DND-41 (cell line): ENCODE results near the gene OASL.

ENCODE experiments used
- ATAC-seq: fragments of 200-7000 bp; cut with Tn5 transposase; 3 replicates; pipeline ENCODE4 v1.9.1; 2021; ENCODE audit warnings: low read depth; ENCODE audit not compliant: insufficient read depth
- DNase-seq: peaks from one replicate; pipeline ENCODE4 v3.0.0-alpha.2; 2020
- H2AFZ ChIP-seq: 2 replicates; pipeline ENCODE4 v1.6.0; 2012; ENCODE audit warnings: low read depth, low read length
- H3K27ac ChIP-seq: 2 replicates; pipeline ENCODE4 v1.5.1; 2012; ENCODE audit warnings: low read length, inconsistent platforms
- H3K27me3 ChIP-seq: fragments of 200-600 bp; sonication (generic); 2 replicates; pipeline ENCODE4 v1.6.0; 2012; ENCODE audit warnings: low read length, mild to moderate bottlenecking, inconsistent platforms; ENCODE audit not compliant: insufficient read depth, poor library complexity
- H3K36me3 ChIP-seq: 2 replicates; pipeline ENCODE4 v1.5.1; 2012; ENCODE audit warnings: low read length, inconsistent platforms; ENCODE audit not compliant: insufficient read depth
- H3K4me1 ChIP-seq: 2 replicates; pipeline ENCODE4 v1.5.1; 2012; ENCODE audit warnings: mild to moderate bottlenecking, low read length; ENCODE audit not compliant: insufficient read depth
- H3K4me2 ChIP-seq: 2 replicates; pipeline ENCODE4 v1.6.0; 2012; ENCODE audit warnings: mild to moderate bottlenecking, moderate library complexity, low read length, inconsistent platforms; ENCODE audit not compliant: insufficient read depth
- H3K4me3 ChIP-seq, 2 experiments: fragments of 200-600 bp in 1 of 2; shearing (Covaris generic) in 1 of 2; 2 replicates each; pipeline ENCODE4 v1.5.1; 2012 to 2016; ENCODE audit warnings: inconsistent platforms in 2 of 2, low read length in 2 of 2, mild to moderate bottlenecking in 2 of 2, low read depth in 1 of 2, moderate library complexity in 1 of 2
- H3K79me2 ChIP-seq: 2 replicates; pipeline ENCODE4 v1.6.0; 2012; ENCODE audit warnings: low read length, inconsistent platforms; ENCODE audit not compliant: insufficient read depth
- H3K9ac ChIP-seq: 2 replicates; pipeline ENCODE4 v1.6.0; 2012; ENCODE audit warnings: low read depth, mild to moderate bottlenecking, inconsistent platforms, low read length, moderate library complexity
- H3K9me3 ChIP-seq: 2 replicates; pipeline ENCODE4 v1.5.1; 2012; ENCODE audit warnings: low read length, moderate library complexity, mild to moderate bottlenecking, inconsistent platforms; ENCODE audit not compliant: insufficient read depth, severe bottlenecking
- H4K20me1 ChIP-seq: 2 replicates; pipeline ENCODE4 v1.6.0; 2012; ENCODE audit warnings: low read length; ENCODE audit not compliant: insufficient read depth
- EZH2 ChIP-seq: IDR thresholded peaks from 3 replicates; pipeline ENCODE4 v1.6.1; 2012; ENCODE audit warnings: borderline replicate concordance, low read depth, mild to moderate bottlenecking, moderate library complexity, low read length, inconsistent platforms; ENCODE audit not compliant: severe bottlenecking
- TF ChIP-seq, protein P1 (sequence below): IDR thresholded peaks from 2 replicates; pipeline ENCODE4 v1.5.1; 2012; ENCODE audit warnings: borderline replicate concordance, low read length, moderate library complexity, mild to moderate bottlenecking; ENCODE audit not compliant: poor library complexity, severe bottlenecking; ENCODE audit errors: extremely low read depth

Gene OASL

DNA sequence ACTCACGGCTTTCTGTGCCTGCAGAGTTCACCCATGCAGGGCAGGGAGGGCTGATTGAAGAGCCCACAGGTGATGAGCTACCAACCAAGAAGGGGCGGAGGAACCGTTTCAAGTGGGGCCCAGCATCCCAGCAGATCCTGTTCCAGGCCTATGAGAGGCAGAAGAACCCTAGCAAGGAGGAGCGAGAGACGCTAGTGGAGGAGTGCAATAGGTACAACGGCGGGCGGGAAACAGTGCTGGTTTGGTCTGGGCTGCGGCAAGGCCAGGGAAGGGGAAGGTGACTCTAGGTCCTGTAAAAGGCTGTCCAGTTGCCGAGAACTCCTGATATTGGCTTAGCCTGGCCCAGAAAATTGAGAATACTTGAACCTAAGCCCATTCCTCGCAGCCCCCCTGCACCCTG, 45.5 kb downstream of the OASL start:
- no peak for ATAC-seq
- Histone ChIP-seq H3K9me3 (no peaks in the 10 kb centered on the region), H4K20me1 (no peaks in the 10 kb centered on the region), H2AFZ (no peak overlapping the region), H3K27me3 (peaks cover 3% of the 10 kb centered on the region), H3K9ac (no peak overlapping the region), H3K27ac (no peak overlapping the region), H3K36me3 (no peaks in the 10 kb centered on the region), H3K4me2 (no peak overlapping the region), H3K4me1 (no peaks in the 10 kb centered on the region), H3K4me3 (no peak overlapping the region), H3K79me2 (no peaks in the 10 kb centered on the region)
- TF ChIP-seq, protein P1, sequence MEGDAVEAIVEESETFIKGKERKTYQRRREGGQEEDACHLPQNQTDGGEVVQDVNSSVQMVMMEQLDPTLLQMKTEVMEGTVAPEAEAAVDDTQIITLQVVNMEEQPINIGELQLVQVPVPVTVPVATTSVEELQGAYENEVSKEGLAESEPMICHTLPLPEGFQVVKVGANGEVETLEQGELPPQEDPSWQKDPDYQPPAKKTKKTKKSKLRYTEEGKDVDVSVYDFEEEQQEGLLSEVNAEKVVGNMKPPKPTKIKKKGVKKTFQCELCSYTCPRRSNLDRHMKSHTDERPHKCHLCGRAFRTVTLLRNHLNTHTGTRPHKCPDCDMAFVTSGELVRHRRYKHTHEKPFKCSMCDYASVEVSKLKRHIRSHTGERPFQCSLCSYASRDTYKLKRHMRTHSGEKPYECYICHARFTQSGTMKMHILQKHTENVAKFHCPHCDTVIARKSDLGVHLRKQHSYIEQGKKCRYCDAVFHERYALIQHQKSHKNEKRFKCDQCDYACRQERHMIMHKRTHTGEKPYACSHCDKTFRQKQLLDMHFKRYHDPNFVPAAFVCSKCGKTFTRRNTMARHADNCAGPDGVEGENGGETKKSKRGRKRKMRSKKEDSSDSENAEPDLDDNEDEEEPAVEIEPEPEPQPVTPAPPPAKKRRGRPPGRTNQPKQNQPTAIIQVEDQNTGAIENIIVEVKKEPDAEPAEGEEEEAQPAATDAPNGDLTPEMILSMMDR = no peak
- TF ChIP-seq EZH2 = no peak
- no peak for DNase-seq

DNA sequence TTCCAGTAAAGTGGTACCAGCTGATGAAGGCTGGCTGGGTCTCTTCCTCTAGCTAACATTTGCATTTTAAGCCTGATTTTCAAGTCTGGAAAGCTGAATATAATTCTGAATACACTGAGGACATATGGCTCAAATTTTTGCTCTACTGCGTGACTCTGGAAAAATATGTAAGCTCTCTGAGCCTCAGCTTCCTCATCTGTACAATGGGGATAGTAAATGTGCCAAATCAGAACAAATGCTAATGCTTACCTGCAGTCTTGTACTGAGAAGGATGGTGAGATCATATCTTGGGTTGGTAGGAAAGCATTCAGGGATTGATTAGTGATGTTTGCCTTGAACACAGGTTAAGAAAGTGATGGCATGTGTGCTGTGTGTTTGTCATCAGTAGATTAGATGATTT, 46.1 kb downstream of the OASL start:
- Histone ChIP-seq H3K9ac (no peak overlapping the region), H3K4me1 (no peaks in the 10 kb centered on the region), H3K27me3 (peaks cover 3% of the 10 kb centered on the region), H3K79me2 (no peaks in the 10 kb centered on the region), H3K4me3 (no peak overlapping the region), H3K36me3 (no peaks in the 10 kb centered on the region), H3K9me3 (no peaks in the 10 kb centered on the region), H2AFZ (no peak overlapping the region), H3K4me2 (no peak overlapping the region), H4K20me1 (no peaks in the 10 kb centered on the region), H3K27ac (no peak overlapping the region)
- no peak for TF ChIP-seq EZH2
- TF ChIP-seq, protein P1 = no peak
- no peak for DNase-seq
- ATAC-seq = no peak

DNA sequence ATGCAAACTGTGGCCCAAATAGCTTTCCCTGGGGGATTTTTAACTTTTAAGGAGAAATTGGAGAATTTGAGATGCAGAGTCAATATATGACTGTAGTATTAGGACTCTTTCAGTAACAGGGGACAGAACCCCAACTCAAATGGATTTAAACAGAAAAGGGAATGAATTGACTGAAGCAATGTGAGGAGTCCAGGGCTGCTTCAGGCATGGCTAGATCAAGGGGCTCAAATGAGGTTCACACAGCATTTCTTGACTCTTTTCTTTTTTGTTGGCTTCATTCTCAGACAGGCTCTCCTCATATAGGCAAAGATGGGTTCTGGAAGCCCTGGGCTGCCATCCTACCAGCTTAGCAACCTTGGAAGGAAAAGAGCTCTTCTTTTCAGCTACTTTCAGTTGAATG, 47.1 kb downstream of the OASL start:
- DNase-seq = no peak
- Histone ChIP-seq H3K9ac (no peak overlapping the region), H2AFZ (no peak overlapping the region), H3K27me3 (peaks cover 3% of the 10 kb centered on the region), H3K4me2 (no peak overlapping the region), H3K4me3 (no peak overlapping the region), H3K4me1 (no peaks in the 10 kb centered on the region), H3K36me3 (no peaks in the 10 kb centered on the region), H3K9me3 (no peaks in the 10 kb centered on the region), H4K20me1 (no peaks in the 10 kb centered on the region), H3K79me2 (no peaks in the 10 kb centered on the region), H3K27ac (no peak overlapping the region)
- no peak for ATAC-seq
- TF ChIP-seq, protein P1 = no peak
- no peak for TF ChIP-seq EZH2

DNA sequence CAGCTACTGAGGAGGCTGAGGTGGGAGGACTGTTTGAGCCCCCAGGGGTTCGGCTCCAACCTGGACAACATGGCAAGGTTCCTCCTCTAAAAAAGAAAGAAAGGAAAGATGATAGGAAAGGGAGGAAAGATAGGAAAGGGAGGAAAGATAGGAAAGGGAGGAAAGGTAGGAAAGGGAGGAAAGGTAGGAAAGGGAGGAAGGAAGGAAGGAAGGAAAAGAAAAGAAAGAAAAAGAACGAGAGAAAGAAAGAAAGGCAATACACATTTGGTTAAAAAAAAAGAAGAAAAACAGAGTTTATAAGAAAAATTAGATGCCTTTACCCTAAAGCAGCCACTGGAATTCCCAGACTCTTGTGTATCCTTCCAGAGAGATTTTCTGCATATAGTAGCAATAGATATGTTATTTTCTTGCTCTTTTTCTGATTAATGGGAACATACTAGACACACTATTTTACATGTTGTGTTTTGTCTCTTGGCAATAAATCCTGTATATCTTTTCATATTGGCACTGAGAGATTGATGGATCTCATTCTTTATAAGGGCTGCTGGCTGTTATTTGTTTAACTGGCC, 48.5 kb downstream of the OASL start:
- H3K27me3 ChIP-seq = peaks cover 3% of the 10 kb centered on the region
- no peaks in the 10 kb centered on the region for H3K4me1 ChIP-seq
- no peaks in the 10 kb centered on the region for H3K79me2 ChIP-seq
- H4K20me1 ChIP-seq = no peaks in the 10 kb centered on the region
- H3K27ac ChIP-seq = no peak overlapping the region
- no peak overlapping the region for H3K4me2 ChIP-seq
- no peak overlapping the region for H3K4me3 ChIP-seq
- H3K9me3 ChIP-seq = no peaks in the 10 kb centered on the region
- no peak for ATAC-seq
- H2AFZ ChIP-seq = no peak overlapping the region
- H3K9ac ChIP-seq = no peak overlapping the region
- no peak for DNase-seq
- no peaks in the 10 kb centered on the region for H3K36me3 ChIP-seq
- TF ChIP-seq, protein P1 = no peak
- TF ChIP-seq EZH2 = no peak
